GM18519 (cell line): ENCODE results near the gene ITGB5.
"Not testable (repeated sequence)": the region's sequence is repeated elsewhere in the genome, so short reads cannot be mapped to it uniquely, and the experiment has no call there.

ENCODE experiments used
- ATAC-seq: cut with Tn5 transposase; IDR thresholded peaks from one replicate; pipeline ENCODE4 v1.9.1; 2021; ENCODE audit warnings: mild to moderate bottlenecking, moderate library complexity; ENCODE audit not compliant: unreplicated experiment, low FRiP score

ITGB5 gene

GRCh38 chr3:124759666-124760401 lies 127.3 kb downstream of the ITGB5 start:
- no peak for ATAC-seq

GRCh38 chr3:124758851-124759635 lies 128.1 kb downstream of the ITGB5 start:
- ATAC-seq: no peak

- not testable (repeated sequence) for ATAC-seq
Observed at GRCh38 chr3:124757926-124758325, 129.2 kb downstream of the ITGB5 start.

GRCh38 chr3:124752051-124752450 lies 135.1 kb downstream of the ITGB5 start:
- ATAC-seq: no peak

- ATAC-seq: no peak
Observed at GRCh38 chr3:124751501-124751900, 135.7 kb downstream of the ITGB5 start.

- ATAC-seq: not testable (repeated sequence)
Observed at GRCh38 chr3:124749877-124750276, 137.3 kb downstream of the ITGB5 start.

- no peak for ATAC-seq
Observed at GRCh38 chr3:124748560-124749198, 138.5 kb downstream of the ITGB5 start.

GRCh38 chr3:124747111-124747981 lies 139.8 kb downstream of the ITGB5 start:
- no peak for ATAC-seq

- ATAC-seq: no peak
Observed at GRCh38 chr3:124745756-124746155, 141.4 kb downstream of the ITGB5 start.

- ATAC-seq: no peak
Observed at GRCh38 chr3:124741027-124741426, 146.1 kb downstream of the ITGB5 start.

GRCh38 chr3:124731760-124732159 lies 155.4 kb downstream of the ITGB5 start:
- ATAC-seq: no peak

- no peak for ATAC-seq
Observed at GRCh38 chr3:124730941-124731297, 156.2 kb downstream of the ITGB5 start.

- ATAC-seq: no peak
Observed at GRCh38 chr3:124730129-124730940, 156.8 kb downstream of the ITGB5 start, which contains the start of gene UMPS. Gene UMPS, plus strand, starts transcription at chr3:124730452. Its CDS starts 20 bp downstream, at chr3:124730472.

GRCh38 chr3:124722589-124722988 lies 164.6 kb downstream of the ITGB5 start:
- no peak for ATAC-seq

GRCh38 chr3:124714223-124714853 lies 172.8 kb downstream of the ITGB5 start:
- ATAC-seq: no peak
